Measurements from ENCODE around the gene URI1. TPM values are rescaled to one million over a fixed set of nuclear protein-coding genes. Genes with fewer than 3 reads are reported as not detected.

Gene URI1
- total RNA-seq, 4 donors from 2014 or later: 65.0 to 84.4 (median 71.9) TPM

DNA sequence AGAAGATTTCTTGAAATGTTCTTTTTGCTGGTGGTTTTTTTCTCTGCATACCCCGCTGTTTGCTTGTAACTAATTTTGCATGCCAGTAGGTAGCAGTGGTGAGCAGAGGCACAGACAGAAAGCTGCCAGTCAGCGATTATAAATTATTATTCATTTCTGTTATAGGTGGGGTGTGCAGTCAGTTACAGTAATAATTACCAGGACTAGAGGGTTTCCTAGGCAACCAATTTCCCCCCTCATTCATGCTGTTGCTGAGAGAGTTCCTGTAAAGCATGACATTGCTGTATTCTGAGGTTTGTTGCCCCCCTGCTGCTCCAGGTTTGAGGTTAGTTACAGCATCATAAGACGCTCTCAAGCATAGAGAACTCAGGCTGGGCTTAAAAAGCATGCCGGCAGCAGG lies 104.5 kb downstream of the URI1 start:
- Histone ChIP-seq H3K36me3 (peaks cover 0 to 4% of the 10 kb centered on the region in 2 donors), H3K4me3 (no peak overlapping the region), H3K4me1 (no peaks in the 10 kb centered on the region), H3K27ac (no peak overlapping the region), H3K9me3 (no peaks in the 10 kb centered on the region), H3K27me3 (no peaks in the 10 kb centered on the region)
- TF ChIP-seq EP300 (IDR thresholded peaks at IDR 0.05) (no peak), CTCF (IDR thresholded peaks at IDR 0.05) (peak in 1 of 4 experiments; percentile 18)
- no peak for ATAC-seq
- WGBS, 2 donors (ENCODE audit: low coverage in 1 of 2): 31 to 39% methylated on average over 3 to 4 of the region's 4 CpGs

- no peaks in the 10 kb centered on the region for H3K9me3 ChIP-seq
- no peaks in the 10 kb centered on the region for H3K4me1 ChIP-seq
- TF ChIP-seq POLR2AphosphoS5 (IDR thresholded peaks at IDR 0.05): no peak
- TF ChIP-seq POLR2A (IDR thresholded peaks at IDR 0.05): no peak
- TF ChIP-seq EP300 (IDR thresholded peaks at IDR 0.05): no peak
- no peak for TF ChIP-seq CTCF (IDR thresholded peaks at IDR 0.05)
- ATAC-seq: no peak
- peaks cover 0 to 4% of the 10 kb centered on the region in 2 donors for H3K36me3 ChIP-seq
- H3K27me3 ChIP-seq: no peaks in the 10 kb centered on the region
- 75 to 87% methylated on average over 6 to 7 of the region's 8 CpGs for WGBS, 2 donors (ENCODE audit: low coverage in 1 of 2)
- no peak overlapping the region for H3K4me3 ChIP-seq
- H3K27ac ChIP-seq: no peak overlapping the region
These were observed 105.4 kb downstream of the URI1 start for GRCh38 chr19:30047432-30047831.

DNA sequence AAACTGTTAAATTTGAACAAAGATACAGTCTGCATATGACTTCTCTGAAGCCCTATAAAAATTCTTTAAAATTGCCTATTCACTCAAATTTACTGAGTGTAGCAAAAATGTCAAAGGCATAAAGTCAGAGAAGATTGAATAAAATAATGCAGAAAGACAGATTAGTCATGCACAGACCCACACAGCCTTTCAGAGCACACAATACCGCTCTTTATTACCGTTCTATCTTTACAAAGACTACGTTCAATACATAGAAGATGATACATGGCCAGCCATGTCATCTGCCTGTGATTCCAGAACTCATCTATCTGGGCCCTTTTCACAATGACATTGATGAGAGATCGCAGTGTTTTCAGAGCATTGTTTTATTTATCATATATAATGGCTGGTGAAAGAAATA lies 107.2 kb downstream of the URI1 start:
- TF ChIP-seq POLR2AphosphoS5 (IDR thresholded peaks at IDR 0.05): no peak
- no peak for TF ChIP-seq EP300 (IDR thresholded peaks at IDR 0.05)
- TF ChIP-seq POLR2A (IDR thresholded peaks at IDR 0.05): no peak
- no peak for TF ChIP-seq CTCF (IDR thresholded peaks at IDR 0.05)
- Histone ChIP-seq H3K27me3 (no peaks in the 10 kb centered on the region), H3K27ac (no peak overlapping the region), H3K4me1 (no peaks in the 10 kb centered on the region), H3K4me3 (no peak overlapping the region), H3K36me3 (peaks cover 0 to 4% of the 10 kb centered on the region in 2 donors), H3K9me3 (no peaks in the 10 kb centered on the region)
- 67 to 75% methylated on average over 3 to 4 of the region's 4 CpGs for WGBS, 2 donors (ENCODE audit: low coverage in 1 of 2)
- no peak for ATAC-seq

- 34 to 56% methylated on average over 11 to 13 of the region's 13 CpGs for WGBS, 2 donors (ENCODE audit: low coverage in 1 of 2)
- Histone ChIP-seq H3K27ac (no peak overlapping the region), H3K27me3 (no peaks in the 10 kb centered on the region)
These were observed 108.0 kb downstream of the URI1 start for GRCh38 chr19:30049846-30050667.

More at GRCh38 chr19:30049846-30050667, 108.0 kb downstream of the URI1 start:
- Histone ChIP-seq H3K4me1 (no peaks in the 10 kb centered on the region), H3K9me3 (no peaks in the 10 kb centered on the region), H3K36me3 (peaks cover 0 to 4% of the 10 kb centered on the region in 2 donors), H3K4me3 (no peak overlapping the region)
- no peak for ATAC-seq
- no peak for TF ChIP-seq POLR2AphosphoS5 (IDR thresholded peaks at IDR 0.05)
- TF ChIP-seq EP300 (IDR thresholded peaks at IDR 0.05): no peak
- TF ChIP-seq CTCF (IDR thresholded peaks at IDR 0.05): no peak
- no peak for TF ChIP-seq POLR2A (IDR thresholded peaks at IDR 0.05)
